ENCODE data around the gene IFITM10. TPM values are rescaled to one million over a fixed set of nuclear protein-coding genes. Genes with fewer than 3 reads are reported as not detected.

Gene IFITM10
- total and polyA plus RNA-seq, 2 donors (not counting 1 experiment from before 2014, with no cell fraction given): 0.15 to 0.50 TPM

- Histone ChIP-seq H3K4me1 (ENCODE audit: control insufficient read depth, extremely low read depth, insufficient read depth, low read length) (peaks cover 7% of the 10 kb centered on the region), H3K4me2 (ENCODE audit: extremely low read depth, insufficient read depth, low read length) (no peak overlapping the region), H3K27ac (ENCODE audit: insufficient read depth, low read length) (no peak overlapping the region), H3K36me3 (ENCODE audit: control insufficient read depth, insufficient read depth, low read length) (no peaks in the 10 kb centered on the region), H4K20me1 (ENCODE audit: control insufficient read depth, extremely low read depth, insufficient read depth, low read length) (no peaks in the 10 kb centered on the region), H3K4me3 (replicated peaks in 1 of 4; ENCODE audit: control extremely low read depth in 1 of 4, insufficient read depth in 1 of 4, low read depth in 3 of 4, low read length in 4 of 4) (no peak overlapping the region), H3K9me3 (ENCODE audit: control insufficient read depth, insufficient read depth, low read depth, low read length) (no peaks in the 10 kb centered on the region), H3K27me3 (ENCODE audit: control insufficient read depth, insufficient read depth, low read length) (no peaks in the 10 kb centered on the region), H3K79me2 (ENCODE audit: control insufficient read depth, insufficient read depth, low read length) (no peaks in the 10 kb centered on the region), H3K9ac (ENCODE audit: insufficient read depth, low read length) (no peak overlapping the region), H2AFZ (ENCODE audit: low read length) (no peak overlapping the region)
- TF ChIP-seq EZH2 (IDR thresholded peaks at IDR 0.05; ENCODE audit: low read length, missing control alignments) (no peak), CTCF (conservative IDR thresholded peaks at IDR 0.05 in 1 of 2, IDR thresholded peaks at IDR 0.05 in 1 of 2; ENCODE audit: low read depth in 1 of 2, low read length in 2 of 2) (no peak)
- DNase-seq (ENCODE audit: low read depth in 2 of 2): no peak
Measured at GRCh38 chr11:1786466-1786865, 36.1 kb upstream of the IFITM10 start.

GRCh38 chr11:1785749-1786413 is 35.5 kb upstream of the IFITM10 start:
- no peaks in the 10 kb centered on the region for H4K20me1 ChIP-seq (ENCODE audit: control insufficient read depth, extremely low read depth, insufficient read depth, low read length)
- H3K4me3 ChIP-seq (replicated peaks in 1 of 4; ENCODE audit: control extremely low read depth in 1 of 4, insufficient read depth in 1 of 4, low read depth in 3 of 4, low read length in 4 of 4): no peak overlapping the region
- H3K4me2 ChIP-seq (ENCODE audit: extremely low read depth, insufficient read depth, low read length): no peak overlapping the region
- DNase-seq (ENCODE audit: low read depth in 2 of 2): no peak
- H3K27me3 ChIP-seq (ENCODE audit: control insufficient read depth, insufficient read depth, low read length): no peaks in the 10 kb centered on the region
- H3K27ac ChIP-seq (ENCODE audit: insufficient read depth, low read length): no peak overlapping the region
- peaks cover 7% of the 10 kb centered on the region for H3K4me1 ChIP-seq (ENCODE audit: control insufficient read depth, extremely low read depth, insufficient read depth, low read length)
- no peaks in the 10 kb centered on the region for H3K9me3 ChIP-seq (ENCODE audit: control insufficient read depth, insufficient read depth, low read depth, low read length)
- H3K36me3 ChIP-seq (ENCODE audit: control insufficient read depth, insufficient read depth, low read length): no peaks in the 10 kb centered on the region
- TF ChIP-seq EZH2 (IDR thresholded peaks at IDR 0.05; ENCODE audit: low read length, missing control alignments): no peak
- no peak for TF ChIP-seq CTCF (conservative IDR thresholded peaks at IDR 0.05 in 1 of 2, IDR thresholded peaks at IDR 0.05 in 1 of 2; ENCODE audit: low read depth in 1 of 2, low read length in 2 of 2)
- H3K9ac ChIP-seq (ENCODE audit: insufficient read depth, low read length): no peak overlapping the region
- no peak overlapping the region for H2AFZ ChIP-seq (ENCODE audit: low read length)
- no peaks in the 10 kb centered on the region for H3K79me2 ChIP-seq (ENCODE audit: control insufficient read depth, insufficient read depth, low read length)

- H3K27ac ChIP-seq (ENCODE audit: insufficient read depth, low read length): no peak overlapping the region
- peaks cover 7% of the 10 kb centered on the region for H3K4me1 ChIP-seq (ENCODE audit: control insufficient read depth, extremely low read depth, insufficient read depth, low read length)
- no peaks in the 10 kb centered on the region for H3K27me3 ChIP-seq (ENCODE audit: control insufficient read depth, insufficient read depth, low read length)
- H3K79me2 ChIP-seq (ENCODE audit: control insufficient read depth, insufficient read depth, low read length): no peaks in the 10 kb centered on the region
- no peak for TF ChIP-seq CTCF (conservative IDR thresholded peaks at IDR 0.05 in 1 of 2, IDR thresholded peaks at IDR 0.05 in 1 of 2; ENCODE audit: low read depth in 1 of 2, low read length in 2 of 2)
- no peak for TF ChIP-seq EZH2 (IDR thresholded peaks at IDR 0.05; ENCODE audit: low read length, missing control alignments)
- H3K4me2 ChIP-seq (ENCODE audit: extremely low read depth, insufficient read depth, low read length): no peak overlapping the region
- no peaks in the 10 kb centered on the region for H3K9me3 ChIP-seq (ENCODE audit: control insufficient read depth, insufficient read depth, low read depth, low read length)
- no peaks in the 10 kb centered on the region for H3K36me3 ChIP-seq (ENCODE audit: control insufficient read depth, insufficient read depth, low read length)
- no peak overlapping the region for H3K4me3 ChIP-seq (replicated peaks in 1 of 4; ENCODE audit: control extremely low read depth in 1 of 4, insufficient read depth in 1 of 4, low read depth in 3 of 4, low read length in 4 of 4)
- H3K9ac ChIP-seq (ENCODE audit: insufficient read depth, low read length): no peak overlapping the region
- no peaks in the 10 kb centered on the region for H4K20me1 ChIP-seq (ENCODE audit: control insufficient read depth, extremely low read depth, insufficient read depth, low read length)
- no peak for DNase-seq (ENCODE audit: low read depth in 2 of 2)
- no peak overlapping the region for H2AFZ ChIP-seq (ENCODE audit: low read length)
Measured at GRCh38 chr11:1784761-1785650, 34.6 kb upstream of the IFITM10 start.

Measured in fibroblast of lung (primary cell).